Retinal pigment epithelial cell (primary cell): Measurements from ENCODE around the gene SLC2A13.

ENCODE experiments used
- DNase-seq: peaks from one replicate; pipeline ENCODE4 v3.0.0-alpha.2; 2010; ENCODE audit warnings: low read depth
- H3K4me3 ChIP-seq: 2 replicates; pipeline ENCODE4 v1.5.1; 2011; ENCODE audit warnings: mild to moderate bottlenecking, low read length, control low read depth, moderate library complexity
- CTCF ChIP-seq: conservative IDR thresholded peaks from 2 replicates; pipeline ENCODE4 v1.5.1; 2011; ENCODE audit warnings: low read depth, low read length, control low read depth, inconsistent platforms

The SLC2A13 gene

DNA sequence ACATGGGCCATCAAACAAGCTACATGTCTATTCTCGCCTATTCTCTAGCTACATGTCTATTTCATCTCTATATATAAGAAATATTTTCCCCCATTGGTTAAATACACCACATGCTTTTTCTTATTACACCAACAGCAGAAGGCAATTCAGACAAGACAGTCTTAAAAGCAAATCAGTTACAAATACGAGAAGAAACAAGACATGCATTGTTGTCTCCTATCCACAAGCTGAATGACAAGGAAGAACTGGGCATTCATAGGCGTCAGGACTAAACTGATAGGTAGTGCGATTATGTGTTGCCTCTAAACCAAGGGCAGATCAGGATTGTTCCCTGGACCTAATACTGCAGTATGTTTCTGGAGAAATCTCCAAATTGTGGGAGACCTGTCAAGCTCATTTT is 19.4 kb downstream of the SLC2A13 start:
- H3K4me3 ChIP-seq, result no peak overlapping the region
- no peak for TF ChIP-seq CTCF
- no peak for DNase-seq

DNA sequence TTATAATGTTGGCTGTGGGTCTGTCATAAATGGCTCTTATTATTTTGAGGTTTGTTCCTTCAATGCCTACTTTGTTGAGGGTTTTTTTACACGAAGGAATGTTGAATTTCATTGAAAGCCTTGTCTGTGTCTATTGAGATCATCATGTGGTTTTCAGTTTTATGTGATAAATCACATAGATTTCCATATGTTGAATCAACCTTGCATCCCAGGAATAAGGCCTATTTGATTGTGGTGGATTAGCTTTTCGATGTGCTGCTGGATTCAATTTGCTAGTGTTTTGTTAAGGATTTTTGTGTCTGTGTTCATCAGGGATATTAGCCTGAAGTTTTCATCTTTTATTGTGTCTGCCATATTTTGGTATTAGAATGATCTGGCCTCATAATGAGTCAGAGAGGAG is 27.6 kb downstream of the SLC2A13 start:
- H3K4me3 ChIP-seq, result no peak overlapping the region
- no peak for TF ChIP-seq CTCF
- DNase-seq, result no peak

- DNase-seq, result no peak
- TF ChIP-seq CTCF, result no peak
- H3K4me3 ChIP-seq, result no peak overlapping the region
Observed at GRCh38 chr12:40075458-40075857, 30.4 kb downstream of the SLC2A13 start.

DNA sequence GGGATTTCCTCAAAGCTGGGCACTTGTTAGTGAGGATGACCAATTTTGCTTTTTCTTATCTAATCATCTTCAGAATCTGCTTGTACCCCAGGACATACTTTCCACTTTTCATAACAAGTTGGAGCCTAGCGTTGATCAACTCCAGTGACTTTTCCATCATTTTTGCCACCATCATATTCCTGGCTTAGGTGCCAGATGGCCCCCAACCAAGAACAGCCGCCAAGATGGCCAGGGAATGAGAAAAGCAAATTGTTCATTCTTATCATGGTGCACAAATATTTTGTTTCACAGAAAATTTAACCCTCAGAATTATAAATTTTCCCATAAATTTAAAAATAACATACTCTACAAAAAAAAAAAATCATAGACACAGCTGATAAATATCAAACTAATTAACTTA is 37.5 kb downstream of the SLC2A13 start:
- H3K4me3 ChIP-seq, result no peak overlapping the region
- no peak for DNase-seq
- no peak for TF ChIP-seq CTCF

GRCh38 chr12:40065636-40066035 is 40.2 kb downstream of the SLC2A13 start:
- TF ChIP-seq CTCF, result no peak
- no peak for DNase-seq
- H3K4me3 ChIP-seq, result no peak overlapping the region

DNA sequence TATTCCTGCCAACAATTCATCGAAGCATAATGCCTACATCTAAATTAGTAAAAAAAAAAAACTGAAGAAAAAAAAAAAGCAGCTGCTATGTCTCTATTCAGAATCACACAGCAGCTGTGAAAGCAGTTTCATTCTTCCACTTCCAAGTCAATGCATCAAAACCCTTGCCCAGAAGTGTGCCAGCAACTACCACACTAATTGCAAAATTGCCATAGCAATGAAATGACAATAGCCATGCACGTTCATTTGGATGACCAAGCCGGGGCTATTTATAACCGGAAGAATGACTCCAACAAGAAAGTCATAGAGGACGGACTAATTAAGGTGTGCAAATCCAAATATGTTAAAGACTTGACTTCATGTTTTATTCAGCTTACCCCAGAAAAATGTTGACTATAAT is 42.5 kb downstream of the SLC2A13 start:
- TF ChIP-seq CTCF, result no peak
- no peak overlapping the region for H3K4me3 ChIP-seq
- no peak for DNase-seq

DNA sequence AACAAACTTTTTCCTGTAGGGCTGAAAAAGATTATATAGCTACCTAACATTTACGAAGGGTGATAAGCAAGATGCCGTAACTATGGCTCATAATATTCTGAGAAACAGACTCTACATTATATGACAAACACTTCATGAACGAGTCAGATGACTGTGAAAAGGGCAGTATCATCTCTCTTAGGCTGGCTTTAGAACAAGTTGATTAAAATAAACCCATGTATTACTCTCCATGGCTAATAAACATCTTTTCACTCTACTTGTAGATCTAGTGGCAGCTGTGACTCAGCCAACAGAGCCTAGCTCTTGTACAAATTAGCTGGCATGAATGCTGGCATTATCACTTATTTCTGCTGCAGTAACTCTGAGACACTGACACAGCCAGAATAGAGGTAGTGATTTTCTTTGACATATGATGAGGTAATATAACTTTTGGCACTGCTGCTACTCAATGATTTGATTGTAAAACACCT is 47.1 kb downstream of the SLC2A13 start:
- TF ChIP-seq CTCF, result no peak
- H3K4me3 ChIP-seq, result no peak overlapping the region
- peak; percentile 31 for DNase-seq
